OCI-LY3 (cell line): ENCODE results near the gene AHDC1.

ENCODE experiments used
- H2AFZ ChIP-seq: fragments of 200-600, 300-600 bp; shearing (Covaris generic); 2 replicates; pipeline ENCODE4 v1.6.0; 2014; ENCODE audit warnings: antibody characterized with exemption, low read depth, low read length
- H3K27ac ChIP-seq: fragments of 200-600, 300-600 bp; sonication (generic); 2 replicates; pipeline ENCODE4 v1.5.1; 2014; ENCODE audit warnings: mild to moderate bottlenecking, low read length, moderate library complexity, mixed read lengths
- H3K27me3 ChIP-seq: fragments of 200-600, 300-600 bp; sonication (generic); 2 replicates; pipeline ENCODE4 v1.6.1; 2014; ENCODE audit warnings: low read depth, low read length, mixed read lengths
- H3K36me3 ChIP-seq: fragments of 200-600, 300-600 bp; sonication (generic); replicated peaks from 2 replicates; pipeline ENCODE3; 2014; ENCODE audit warnings: low read depth, low read length, mixed read lengths
- H3K4me1 ChIP-seq: fragments of 300-600, 200-600 bp; sonication (generic); 2 replicates; pipeline ENCODE4 v1.6.1; 2014; ENCODE audit warnings: low read length, mixed read lengths
- H3K4me2 ChIP-seq: fragments of 200-600, 300-600 bp; sonication (generic); 2 replicates; pipeline ENCODE4 v1.6.1; 2014; ENCODE audit warnings: low read length, mixed read lengths
- H3K4me3 ChIP-seq: fragments of 300-600, 200-600 bp; sonication (generic); 2 replicates; pipeline ENCODE4 v1.5.1; 2014; ENCODE audit warnings: antibody characterized with exemption, mild to moderate bottlenecking, low read length, moderate library complexity
- H3K79me2 ChIP-seq: fragments of 300-600, 200-600 bp; shearing (Covaris generic); 2 replicates; pipeline ENCODE4 v1.6.1; 2014; ENCODE audit warnings: mild to moderate bottlenecking, low read length, mixed read lengths
- H3K9ac ChIP-seq: fragments of 300-600, 200-600 bp; shearing (Covaris generic); 2 replicates; pipeline ENCODE4 v1.6.0; 2014; ENCODE audit warnings: mild to moderate bottlenecking, low read length, moderate library complexity
- H3K9me3 ChIP-seq: fragments of 200-600, 300-600 bp; shearing (Covaris generic); 2 replicates; pipeline ENCODE4 v1.6.1; 2014; ENCODE audit warnings: low read length, mixed read lengths; ENCODE audit not compliant: insufficient read depth
- H4K20me1 ChIP-seq: fragments of 200-600, 300-600 bp; sonication (generic); 2 replicates; pipeline ENCODE4 v1.6.1; 2016; ENCODE audit warnings: low read length, mixed read lengths; ENCODE audit not compliant: insufficient read depth
- EZH2phosphoT487 ChIP-seq: fragments of 200-600 bp; shearing (Covaris generic); IDR thresholded peaks from 2 replicates; pipeline ENCODE4 v1.6.1; 2018; ENCODE audit warnings: antibody characterized with exemption, mixed run types, low read depth
- TF ChIP-seq, protein P1 (sequence below): fragments of 200-600, 300-600 bp; sonication (generic); IDR thresholded peaks from 2 replicates; pipeline ENCODE4 v1.5.1; 2014; ENCODE audit warnings: antibody characterized with exemption, low read length, low read depth

AHDC1 gene

GRCh38 chr1:27609618-27610240 lies 5.8 kb upstream of the AHDC1 start:
- TF ChIP-seq, protein P1, sequence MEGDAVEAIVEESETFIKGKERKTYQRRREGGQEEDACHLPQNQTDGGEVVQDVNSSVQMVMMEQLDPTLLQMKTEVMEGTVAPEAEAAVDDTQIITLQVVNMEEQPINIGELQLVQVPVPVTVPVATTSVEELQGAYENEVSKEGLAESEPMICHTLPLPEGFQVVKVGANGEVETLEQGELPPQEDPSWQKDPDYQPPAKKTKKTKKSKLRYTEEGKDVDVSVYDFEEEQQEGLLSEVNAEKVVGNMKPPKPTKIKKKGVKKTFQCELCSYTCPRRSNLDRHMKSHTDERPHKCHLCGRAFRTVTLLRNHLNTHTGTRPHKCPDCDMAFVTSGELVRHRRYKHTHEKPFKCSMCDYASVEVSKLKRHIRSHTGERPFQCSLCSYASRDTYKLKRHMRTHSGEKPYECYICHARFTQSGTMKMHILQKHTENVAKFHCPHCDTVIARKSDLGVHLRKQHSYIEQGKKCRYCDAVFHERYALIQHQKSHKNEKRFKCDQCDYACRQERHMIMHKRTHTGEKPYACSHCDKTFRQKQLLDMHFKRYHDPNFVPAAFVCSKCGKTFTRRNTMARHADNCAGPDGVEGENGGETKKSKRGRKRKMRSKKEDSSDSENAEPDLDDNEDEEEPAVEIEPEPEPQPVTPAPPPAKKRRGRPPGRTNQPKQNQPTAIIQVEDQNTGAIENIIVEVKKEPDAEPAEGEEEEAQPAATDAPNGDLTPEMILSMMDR: 0 out of 2 replicates have a peak, but pooled peaks have one; percentile 9
- TF ChIP-seq EZH2phosphoT487: no peak
- Histone ChIP-seq H3K36me3 (no peaks in the 10 kb centered on the region), H3K4me2 (peak overlapping the region; percentile 72), H3K9me3 (no peaks in the 10 kb centered on the region), H4K20me1 (no peaks in the 10 kb centered on the region), H3K9ac (no peak overlapping the region; the same call in 1 of the 2 replicates), H3K27ac (0 out of 2 replicates have a peak overlapping the region, but pooled peaks have one; percentile 12), H3K4me3 (peak overlapping the region; percentile 49), H3K4me1 (peaks cover 28% of the 10 kb centered on the region), H3K27me3 (0 out of 2 replicates have a peak, but pooled peaks cover 6% of the 10 kb centered on the region), H2AFZ (0 out of 2 replicates have a peak overlapping the region, but pooled peaks have one; percentile 12), H3K79me2 (no peaks in the 10 kb centered on the region)

GRCh38 chr1:27609210-27609555 lies 5.2 kb upstream of the AHDC1 start:
- Histone ChIP-seq H3K36me3 (no peaks in the 10 kb centered on the region), H3K4me3 (peak overlapping the region; percentile 49), H3K79me2 (no peaks in the 10 kb centered on the region), H3K4me1 (peaks cover 28% of the 10 kb centered on the region), H2AFZ (0 out of 2 replicates have a peak overlapping the region, but pooled peaks have one; percentile 12), H3K9me3 (no peaks in the 10 kb centered on the region), H3K9ac (peak overlapping the region; percentile 3; the same call in 1 of the 2 replicates), H3K27ac (0 out of 2 replicates have a peak overlapping the region, but pooled peaks have one; percentile 12), H3K27me3 (0 out of 2 replicates have a peak, but pooled peaks cover 6% of the 10 kb centered on the region), H4K20me1 (no peaks in the 10 kb centered on the region), H3K4me2 (peak overlapping the region; percentile 72)
- TF ChIP-seq EZH2phosphoT487: no peak
- TF ChIP-seq, protein P1: no peak

DNA sequence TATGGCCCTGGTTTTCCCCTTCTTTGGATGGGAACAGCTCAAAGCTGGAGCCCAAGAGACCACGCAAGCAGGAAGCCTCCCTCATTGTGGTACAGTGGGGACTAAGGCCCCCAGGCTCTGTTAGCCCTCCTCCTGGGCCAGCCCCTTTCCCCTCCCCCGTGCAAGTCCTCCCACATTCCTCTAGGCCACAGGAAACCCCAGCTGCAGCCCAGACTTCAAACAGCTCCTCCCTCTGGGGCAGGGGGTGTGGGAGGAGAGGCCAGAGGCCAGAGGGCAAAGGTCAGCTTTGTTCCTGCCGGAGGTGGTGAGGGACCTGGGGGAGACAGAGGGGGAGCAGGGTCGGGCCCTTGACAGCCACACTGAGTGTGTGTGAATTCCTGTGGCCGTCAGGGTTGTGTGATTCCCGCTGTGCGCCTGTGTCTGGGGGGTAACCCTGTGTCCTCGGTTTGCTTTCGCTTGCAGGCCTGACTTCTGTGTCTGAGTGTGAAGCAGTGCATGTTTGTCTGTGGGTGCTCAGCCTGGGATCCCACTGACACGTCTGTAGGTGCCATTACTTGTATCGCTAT lies 3.4 kb upstream of the AHDC1 start:
- Histone ChIP-seq H4K20me1 (no peaks in the 10 kb centered on the region), H3K79me2 (no peaks in the 10 kb centered on the region), H3K27me3 (peaks cover 11% of the 10 kb centered on the region; the same call in 1 of the 2 replicates), H3K27ac (no peak overlapping the region), H3K9me3 (no peaks in the 10 kb centered on the region), H3K4me3 (no peak overlapping the region), H3K4me2 (no peak overlapping the region), H3K4me1 (peaks cover 33% of the 10 kb centered on the region), H3K36me3 (no peaks in the 10 kb centered on the region), H2AFZ (no peak overlapping the region), H3K9ac (no peak overlapping the region)
- TF ChIP-seq EZH2phosphoT487: no peak
- TF ChIP-seq, protein P1: no peak

GRCh38 chr1:27606708-27607238 lies 2.8 kb upstream of the AHDC1 start:
- Histone ChIP-seq H3K9ac (no peak overlapping the region), H3K4me2 (no peak overlapping the region), H3K36me3 (no peaks in the 10 kb centered on the region), H3K79me2 (no peaks in the 10 kb centered on the region), H2AFZ (no peak overlapping the region), H3K4me3 (no peak overlapping the region), H3K27ac (no peak overlapping the region), H3K27me3 (peaks cover 13% of the 10 kb centered on the region; the same call in 1 of the 2 replicates), H4K20me1 (no peaks in the 10 kb centered on the region), H3K9me3 (no peaks in the 10 kb centered on the region), H3K4me1 (peaks cover 35% of the 10 kb centered on the region)
- TF ChIP-seq, protein P1: no peak
- TF ChIP-seq EZH2phosphoT487: no peak
